ENCODE results near the gene STX18.
"Not testable (repeated sequence)": the region's sequence is repeated elsewhere in the genome, so short reads cannot be mapped to it uniquely, and the experiment has no call there.

The STX18 gene

GRCh38 chr4:4552042-4552441 lies 10.2 kb upstream of the STX18 start:
- DNase-seq: not testable (repeated sequence)

GRCh38 chr4:4550161-4550560 lies 8.3 kb upstream of the STX18 start:
- not testable (repeated sequence) for DNase-seq

- DNase-seq: peak in 1 of 2 experiments; percentile 6
Observed at GRCh38 chr4:4549534-4549933, 7.7 kb upstream of the STX18 start.

- DNase-seq: no peak
Observed at GRCh38 chr4:4542774-4543485, 1.1 kb upstream of the STX18 start.

- peak in 1 of 2 experiments; percentile 33 for DNase-seq
Observed at GRCh38 chr4:4541040-4541631, 712 bp downstream of the STX18 start.

GRCh38 chr4:4539481-4539880 lies 2.4 kb downstream of the STX18 start:
- DNase-seq: no peak

- DNase-seq: no peak
Observed at GRCh38 chr4:4535590-4535989, 6.3 kb downstream of the STX18 start.

GRCh38 chr4:4534515-4535145 lies 7.2 kb downstream of the STX18 start:
- no peak for DNase-seq

GRCh38 chr4:4533461-4534169 lies 8.2 kb downstream of the STX18 start:
- no peak for DNase-seq

- no peak for DNase-seq
Observed at GRCh38 chr4:4532371-4533154, 9.3 kb downstream of the STX18 start.

- no peak for DNase-seq
Observed at GRCh38 chr4:4529392-4529791, 12.5 kb downstream of the STX18 start.

GRCh38 chr4:4526401-4526800 lies 15.4 kb downstream of the STX18 start:
- no peak for DNase-seq

GRCh38 chr4:4524364-4524763 lies 17.5 kb downstream of the STX18 start:
- DNase-seq: no peak

- no peak for DNase-seq
Observed at GRCh38 chr4:4521731-4522130, 20.1 kb downstream of the STX18 start.

- no peak for DNase-seq
Observed at GRCh38 chr4:4521136-4521535, 20.7 kb downstream of the STX18 start.

- DNase-seq: peak in 1 of 2 experiments; percentile 28
Observed at GRCh38 chr4:4519297-4519894, 22.5 kb downstream of the STX18 start.

GRCh38 chr4:4518747-4519146 lies 23.1 kb downstream of the STX18 start:
- DNase-seq: no peak

- no peak for DNase-seq
Observed at GRCh38 chr4:4514786-4515185, 27.1 kb downstream of the STX18 start.

GRCh38 chr4:4512282-4512681 lies 29.6 kb downstream of the STX18 start:
- no peak for DNase-seq

- not testable (repeated sequence) for DNase-seq
Observed at GRCh38 chr4:4510641-4511040, 31.2 kb downstream of the STX18 start.

GRCh38 chr4:4509521-4509920 lies 32.3 kb downstream of the STX18 start:
- no peak for DNase-seq

GRCh38 chr4:4507923-4508322 lies 33.9 kb downstream of the STX18 start:
- DNase-seq: peak in 1 of 2 experiments; percentile 6

Measured in SW 1271 (cell line).